ENCODE results near the gene CEP78.

Gene CEP78

DNA sequence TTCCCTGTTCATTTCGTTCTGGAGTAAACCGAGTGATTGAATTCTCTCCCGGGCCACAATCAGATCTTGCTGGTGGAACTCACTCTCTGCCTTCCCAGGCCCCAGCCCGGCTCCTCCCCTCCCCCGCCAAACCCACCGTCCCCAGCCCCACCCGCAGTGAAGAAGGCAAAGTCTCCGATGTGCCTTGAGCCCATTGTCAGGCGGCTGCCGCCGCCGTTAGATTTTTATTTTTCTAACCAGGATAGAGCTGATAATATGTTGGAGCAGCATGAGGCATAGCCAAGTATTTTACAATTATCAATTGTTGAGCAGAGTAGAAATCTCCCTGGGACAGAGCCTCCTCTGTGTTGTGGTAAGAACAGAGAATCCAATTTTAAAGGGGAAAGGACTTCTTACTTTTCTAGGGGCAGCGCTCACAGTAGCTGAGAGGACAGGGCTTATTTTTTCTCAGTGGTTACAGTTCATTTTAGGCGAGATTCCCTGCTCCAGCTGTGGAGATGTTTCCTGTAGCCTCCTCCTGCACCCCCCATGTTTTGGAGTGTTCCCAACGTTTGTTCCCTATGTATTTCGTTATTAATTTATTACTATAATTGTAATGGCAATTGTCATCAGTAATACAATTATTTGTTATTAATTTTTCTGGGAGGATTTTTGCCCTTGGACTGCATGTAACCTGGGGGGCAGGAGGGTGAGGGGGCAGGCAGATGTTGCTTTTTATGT lies 62.3 kb downstream of the CEP78 start:
- TF ChIP-seq POLR2AphosphoS5 (IDR thresholded peaks at IDR 0.05; ENCODE audit: low read depth, low read length) (no peak), POU2F2 (IDR thresholded peaks at IDR 0.05; ENCODE audit: low read depth, low read length) (no peak), POLR2A (IDR thresholded peaks at IDR 0.05; ENCODE audit: low read depth, low read length) (no peak), PAX5 (IDR thresholded peaks at IDR 0.05; ENCODE audit: insufficient read depth, low read length, severe bottlenecking) (no peak), TAF1 (IDR thresholded peaks at IDR 0.05; ENCODE audit: low read depth, low read length) (no peak), SPI1 (IDR thresholded peaks at IDR 0.05; ENCODE audit: low read depth, low read length) (no peak)
- DNase-seq (ENCODE audit: insufficient read length, low spot score) (peak; percentile 22), FAIRE-seq (no peak)

DNA sequence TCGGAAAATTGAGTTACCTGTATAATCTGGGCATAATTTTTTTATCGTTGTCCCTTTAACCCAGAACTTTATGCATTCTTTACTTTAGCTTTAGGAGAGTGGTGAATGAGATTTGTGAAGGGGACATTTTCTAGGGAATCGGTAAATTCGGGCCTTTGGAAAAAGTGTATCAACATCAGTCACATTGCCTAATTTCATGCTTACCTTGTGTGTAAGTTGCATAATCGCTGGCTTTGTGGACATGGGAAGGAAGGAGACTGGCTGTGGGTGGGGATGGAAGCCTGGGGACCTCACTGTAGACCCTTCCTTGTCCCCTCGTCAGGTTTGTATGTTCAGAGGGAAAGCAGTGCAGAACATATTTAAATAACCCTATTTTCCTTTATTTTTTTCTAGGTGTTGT lies 64.3 kb downstream of the CEP78 start:
- TF ChIP-seq POU2F2 (IDR thresholded peaks at IDR 0.05; ENCODE audit: low read depth, low read length) (no peak), TAF1 (IDR thresholded peaks at IDR 0.05; ENCODE audit: low read depth, low read length) (no peak), PAX5 (IDR thresholded peaks at IDR 0.05; ENCODE audit: insufficient read depth, low read length, severe bottlenecking) (no peak), SPI1 (IDR thresholded peaks at IDR 0.05; ENCODE audit: low read depth, low read length) (no peak), POLR2AphosphoS5 (IDR thresholded peaks at IDR 0.05; ENCODE audit: low read depth, low read length) (no peak), POLR2A (IDR thresholded peaks at IDR 0.05; ENCODE audit: low read depth, low read length) (no peak)
- no peak for FAIRE-seq
- no peak for DNase-seq (ENCODE audit: insufficient read length, low spot score)

DNA sequence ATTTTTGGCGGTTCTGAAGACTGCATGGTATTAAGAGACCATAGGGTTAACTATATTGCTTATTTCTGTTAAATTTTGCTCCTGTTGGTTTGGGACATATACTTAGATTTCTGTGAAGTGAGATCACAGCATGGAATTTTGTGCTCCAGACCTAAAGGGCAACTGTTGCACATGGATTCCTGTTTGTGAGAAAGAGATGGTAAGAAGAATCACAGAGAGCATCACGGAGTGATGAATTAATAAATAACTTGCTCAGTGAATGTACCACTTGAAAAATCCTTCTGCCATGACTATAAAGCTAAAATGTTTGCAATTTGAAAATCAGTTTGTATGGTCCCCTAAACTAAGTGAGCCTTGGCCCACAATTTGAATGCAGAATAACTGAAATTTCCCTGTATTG lies 65.6 kb downstream of the CEP78 start:
- FAIRE-seq = no peak

DNA sequence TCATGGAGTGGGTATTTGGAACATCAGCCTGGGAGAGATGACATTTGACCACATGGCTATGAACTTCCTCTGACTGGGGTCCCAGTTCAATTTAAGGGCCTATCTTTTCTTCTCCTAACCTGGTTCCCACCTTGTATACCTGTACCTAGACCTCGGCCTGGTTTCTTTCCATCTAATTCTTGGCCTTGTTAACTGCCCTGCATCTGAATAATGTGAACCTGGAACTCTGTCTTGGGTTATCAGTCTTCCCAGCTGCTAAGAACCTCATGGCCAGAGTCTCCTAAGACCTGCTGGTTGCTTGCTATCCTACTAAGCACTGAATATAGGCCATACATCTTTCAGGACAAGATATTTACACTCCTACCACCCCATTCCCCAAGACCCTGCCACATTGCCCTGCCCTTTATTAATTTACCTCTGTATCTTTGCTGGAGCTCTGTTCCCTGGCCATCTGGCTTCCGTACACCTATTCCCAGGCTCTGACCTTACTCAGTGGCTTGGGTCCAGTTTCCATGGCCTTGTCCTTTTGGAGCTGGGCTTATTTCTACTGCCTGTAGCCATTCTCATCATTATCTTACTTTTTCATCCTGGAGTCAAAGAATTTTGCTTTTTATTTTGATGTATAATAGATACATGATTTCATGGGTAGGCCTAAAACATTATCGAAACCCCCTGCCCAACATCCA lies 67.6 kb downstream of the CEP78 start:
- FAIRE-seq (no peak), DNase-seq (ENCODE audit: insufficient read length, low spot score) (no peak)
- TF ChIP-seq PAX5 (IDR thresholded peaks at IDR 0.05; ENCODE audit: insufficient read depth, low read length, severe bottlenecking) = no peak
- no peak for TF ChIP-seq TAF1 (IDR thresholded peaks at IDR 0.05; ENCODE audit: low read depth, low read length)
- no peak for TF ChIP-seq POLR2AphosphoS5 (IDR thresholded peaks at IDR 0.05; ENCODE audit: low read depth, low read length)
- no peak for TF ChIP-seq POLR2A (IDR thresholded peaks at IDR 0.05; ENCODE audit: low read depth, low read length)
- no peak for TF ChIP-seq SPI1 (IDR thresholded peaks at IDR 0.05; ENCODE audit: low read depth, low read length)
- TF ChIP-seq POU2F2 (IDR thresholded peaks at IDR 0.05; ENCODE audit: low read depth, low read length) = no peak

More for the DNA sequence above, 65.6 kb downstream of the CEP78 start:
- no peak for DNase-seq (ENCODE audit: insufficient read length, low spot score)
- TF ChIP-seq POLR2AphosphoS5 (IDR thresholded peaks at IDR 0.05; ENCODE audit: low read depth, low read length) = no peak
- no peak for TF ChIP-seq POU2F2 (IDR thresholded peaks at IDR 0.05; ENCODE audit: low read depth, low read length)
- no peak for TF ChIP-seq SPI1 (IDR thresholded peaks at IDR 0.05; ENCODE audit: low read depth, low read length)
- no peak for TF ChIP-seq POLR2A (IDR thresholded peaks at IDR 0.05; ENCODE audit: low read depth, low read length)
- TF ChIP-seq PAX5 (IDR thresholded peaks at IDR 0.05; ENCODE audit: insufficient read depth, low read length, severe bottlenecking) = no peak
- no peak for TF ChIP-seq TAF1 (IDR thresholded peaks at IDR 0.05; ENCODE audit: low read depth, low read length)

DNA sequence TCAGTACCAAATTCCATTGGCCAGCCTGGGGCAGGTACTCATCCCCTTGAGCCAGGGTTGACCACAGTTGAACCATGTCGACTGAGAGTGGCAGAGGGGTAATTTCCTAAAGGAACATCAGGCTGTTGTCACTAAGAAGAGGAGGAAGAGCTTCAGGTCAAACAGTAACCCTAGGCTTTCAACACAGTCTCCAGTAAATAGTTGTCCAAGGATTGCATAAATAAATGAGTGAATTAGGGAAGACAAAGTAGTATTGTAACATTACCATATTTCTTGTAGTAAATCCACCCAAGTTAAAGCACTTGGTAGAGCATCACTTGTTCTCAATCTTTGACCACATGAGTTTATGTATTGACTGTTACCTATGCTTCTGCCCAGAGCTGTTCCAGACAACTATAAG lies 68.5 kb downstream of the CEP78 start:
- TF ChIP-seq PAX5 (IDR thresholded peaks at IDR 0.05; ENCODE audit: insufficient read depth, low read length, severe bottlenecking) (no peak), POLR2A (IDR thresholded peaks at IDR 0.05; ENCODE audit: low read depth, low read length) (no peak), POLR2AphosphoS5 (IDR thresholded peaks at IDR 0.05; ENCODE audit: low read depth, low read length) (no peak), TAF1 (IDR thresholded peaks at IDR 0.05; ENCODE audit: low read depth, low read length) (no peak), POU2F2 (IDR thresholded peaks at IDR 0.05; ENCODE audit: low read depth, low read length) (no peak), SPI1 (IDR thresholded peaks at IDR 0.05; ENCODE audit: low read depth, low read length) (no peak)
- DNase-seq (ENCODE audit: insufficient read length, low spot score) = no peak
- FAIRE-seq = no peak

DNA sequence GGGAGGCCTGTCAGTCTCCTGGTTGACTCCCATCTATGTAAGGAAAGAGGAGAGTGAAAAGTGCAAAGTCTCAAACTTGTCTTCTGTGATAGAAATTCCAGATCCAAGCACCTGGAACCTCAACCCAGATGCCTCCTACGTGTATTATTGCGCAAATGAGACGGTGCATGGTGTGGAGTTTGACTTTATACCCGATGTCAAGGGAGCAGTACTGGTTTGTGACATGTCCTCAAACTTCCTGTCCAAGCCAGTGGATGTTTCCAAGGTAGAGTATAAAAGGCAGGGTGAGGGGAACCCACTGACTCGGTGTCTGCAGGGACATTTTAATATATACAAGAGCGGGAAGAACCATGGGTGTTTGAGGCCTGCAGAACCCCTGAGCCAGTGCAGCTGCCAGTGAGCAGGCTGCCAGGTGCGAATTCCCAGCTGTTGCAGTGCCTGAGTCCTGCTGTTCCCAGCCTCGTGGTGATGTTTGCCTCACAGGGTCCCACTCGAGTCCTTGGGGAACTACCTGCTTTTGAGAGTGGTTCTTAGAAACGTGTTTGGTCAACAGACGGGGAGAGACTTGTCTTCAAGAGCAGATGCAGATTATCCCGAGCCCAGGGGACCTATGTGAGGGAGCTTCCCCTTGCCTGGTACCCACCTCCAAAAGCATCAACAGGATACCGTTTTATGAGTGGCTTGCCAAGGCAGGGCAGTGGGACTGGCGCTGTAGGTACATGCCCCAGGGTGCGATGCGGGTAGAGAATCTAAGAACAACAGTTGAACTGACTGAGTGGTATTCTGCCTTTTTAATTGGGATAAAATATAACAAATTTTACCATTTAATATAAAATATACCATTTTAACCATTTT lies 70.6 kb downstream of the CEP78 start:
- TF ChIP-seq TAF1 (IDR thresholded peaks at IDR 0.05; ENCODE audit: low read depth, low read length) (no peak), SPI1 (IDR thresholded peaks at IDR 0.05; ENCODE audit: low read depth, low read length) (no peak), POU2F2 (IDR thresholded peaks at IDR 0.05; ENCODE audit: low read depth, low read length) (no peak), POLR2AphosphoS5 (IDR thresholded peaks at IDR 0.05; ENCODE audit: low read depth, low read length) (no peak), POLR2A (IDR thresholded peaks at IDR 0.05; ENCODE audit: low read depth, low read length) (no peak), PAX5 (IDR thresholded peaks at IDR 0.05; ENCODE audit: insufficient read depth, low read length, severe bottlenecking) (no peak)
- DNase-seq (ENCODE audit: insufficient read length, low spot score) (no peak), FAIRE-seq (no peak)

DNA sequence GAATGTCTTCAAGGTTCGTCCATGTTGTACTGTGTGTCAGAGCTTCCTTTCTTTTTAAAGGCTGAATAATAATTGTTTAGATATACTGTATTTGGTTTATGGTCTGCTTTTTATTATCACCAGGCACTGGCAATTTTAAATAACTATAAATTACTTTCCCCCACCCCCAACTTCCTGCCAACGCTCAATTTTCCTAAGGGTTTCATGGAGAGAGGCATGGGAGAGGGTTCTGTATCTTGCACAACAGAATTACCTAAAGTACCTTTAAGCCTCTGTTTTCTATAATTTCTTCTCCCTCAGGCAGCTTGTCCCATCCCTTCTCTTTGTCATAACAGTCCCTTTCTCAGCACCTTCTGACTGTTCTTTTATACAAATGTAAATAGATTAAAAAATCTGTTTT lies 71.5 kb downstream of the CEP78 start:
- no peak for FAIRE-seq
- no peak for DNase-seq (ENCODE audit: insufficient read length, low spot score)
- TF ChIP-seq SPI1 (IDR thresholded peaks at IDR 0.05; ENCODE audit: low read depth, low read length) (no peak), POU2F2 (IDR thresholded peaks at IDR 0.05; ENCODE audit: low read depth, low read length) (no peak), TAF1 (IDR thresholded peaks at IDR 0.05; ENCODE audit: low read depth, low read length) (no peak), PAX5 (IDR thresholded peaks at IDR 0.05; ENCODE audit: insufficient read depth, low read length, severe bottlenecking) (no peak), POLR2A (IDR thresholded peaks at IDR 0.05; ENCODE audit: low read depth, low read length) (no peak), POLR2AphosphoS5 (IDR thresholded peaks at IDR 0.05; ENCODE audit: low read depth, low read length) (no peak)

DNA sequence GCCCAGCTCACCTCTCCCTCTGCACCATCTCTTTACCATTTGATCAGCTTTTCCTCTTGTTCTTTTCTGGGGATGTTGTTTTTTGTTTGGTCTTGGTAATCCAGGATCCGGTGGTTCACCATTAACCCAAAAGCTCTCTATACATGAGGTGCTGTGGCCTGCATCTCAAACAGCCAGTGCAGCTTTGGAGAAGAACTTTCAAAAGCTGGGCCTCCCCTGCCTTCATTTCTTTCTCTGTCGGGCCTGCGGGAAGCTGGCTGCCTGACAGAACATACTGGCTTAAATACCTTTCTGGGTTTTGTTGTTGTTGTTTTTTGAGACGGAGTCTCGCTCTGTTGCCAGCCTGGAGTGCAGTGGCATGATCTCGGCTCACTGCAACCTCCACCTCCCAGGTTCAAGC lies 73.2 kb downstream of the CEP78 start:
- no peak for FAIRE-seq
- no peak for DNase-seq (ENCODE audit: insufficient read length, low spot score)
- TF ChIP-seq TAF1 (IDR thresholded peaks at IDR 0.05; ENCODE audit: low read depth, low read length) = no peak
- TF ChIP-seq SPI1 (IDR thresholded peaks at IDR 0.05; ENCODE audit: low read depth, low read length) = no peak
- no peak for TF ChIP-seq POLR2AphosphoS5 (IDR thresholded peaks at IDR 0.05; ENCODE audit: low read depth, low read length)
- no peak for TF ChIP-seq POU2F2 (IDR thresholded peaks at IDR 0.05; ENCODE audit: low read depth, low read length)
- TF ChIP-seq POLR2A (IDR thresholded peaks at IDR 0.05; ENCODE audit: low read depth, low read length) = no peak
- no peak for TF ChIP-seq PAX5 (IDR thresholded peaks at IDR 0.05; ENCODE audit: insufficient read depth, low read length, severe bottlenecking)
